SK-N-SH treated with all-trans-retinoic acid at 6 μM for 48 hours (cell line): Measurements from ENCODE around the gene SMIM13.

Experiments used
- ARNTL ChIP-seq: fragments of 450-650 bp; formaldehyde crosslinking; IDR thresholded peaks from 2 replicates; pipeline ENCODE4 v1.5.0; 2020; ENCODE audit warnings: low read depth, mild to moderate bottlenecking, moderate library complexity, borderline replicate concordance
- CSDC2 ChIP-seq: fragments of 250-450 bp; sonication (Bioruptor Pico); IDR thresholded peaks from 2 replicates; pipeline ENCODE4 v1.5.0; 2020; ENCODE audit warnings: mild to moderate bottlenecking, moderate library complexity
- GLIS3 ChIP-seq: fragments of 250-450 bp; sonication (Bioruptor Pico); IDR thresholded peaks from 2 replicates; pipeline ENCODE4 v1.5.0; 2020; ENCODE audit warnings: mild to moderate bottlenecking, moderate library complexity
- ISL1 ChIP-seq: fragments of 250-450 bp; sonication (Bioruptor Pico); IDR thresholded peaks from 2 replicates; pipeline ENCODE4 v2.1.2; 2022; ENCODE audit warnings: mild to moderate bottlenecking, moderate library complexity
- OSR1 ChIP-seq: fragments of 250-450 bp; sonication (Bioruptor Pico); IDR thresholded peaks from 2 replicates; pipeline ENCODE4 v1.8.0; 2022; ENCODE audit warnings: moderate library complexity, mild to moderate bottlenecking, inconsistent platforms
- PATZ1 ChIP-seq: fragments of 250-450 bp; sonication (Bioruptor Pico); IDR thresholded peaks from 2 replicates; pipeline ENCODE4 v1.8.0; 2020; ENCODE audit warnings: mild to moderate bottlenecking, moderate library complexity, borderline replicate concordance
- RARB ChIP-seq: fragments of 250-450 bp; sonication (Bioruptor Pico); IDR thresholded peaks from 2 replicates; pipeline ENCODE4 v1.8.0; 2021; ENCODE audit warnings: mild to moderate bottlenecking, moderate library complexity
- TOX ChIP-seq: fragments of 250-450 bp; sonication (Bioruptor Pico); IDR thresholded peaks from 2 replicates; pipeline ENCODE4 v1.8.0; 2021; ENCODE audit warnings: mild to moderate bottlenecking, moderate library complexity, borderline replicate concordance
- ZFP3 ChIP-seq: fragments of 250-450 bp; sonication (Bioruptor Pico); IDR thresholded peaks from 2 replicates; pipeline ENCODE4 v1.5.0; 2020; ENCODE audit warnings: mild to moderate bottlenecking, moderate library complexity
- ZFP30 ChIP-seq: fragments of 450-650 bp; formaldehyde crosslinking; IDR thresholded peaks from 2 replicates; pipeline ENCODE4 v1.5.0; 2022; ENCODE audit warnings: mild to moderate bottlenecking, moderate library complexity
- ZNF565 ChIP-seq: fragments of 450-650 bp; formaldehyde crosslinking; conservative IDR thresholded peaks from 2 replicates; pipeline ENCODE4 v1.5.0; 2020; ENCODE audit warnings: low read depth, mild to moderate bottlenecking, moderate library complexity
- ZNF70 ChIP-seq: fragments of 450-650 bp; formaldehyde crosslinking; IDR thresholded peaks from 2 replicates; pipeline ENCODE4 v1.5.0; 2020; ENCODE audit warnings: mild to moderate bottlenecking, moderate library complexity
- TF ChIP-seq, protein P1 (sequence below): fragments of 250-450 bp; sonication (Bioruptor Pico); IDR thresholded peaks from 2 replicates; pipeline ENCODE4 v1.5.1; 2020; ENCODE audit warnings: low read depth, mild to moderate bottlenecking, moderate library complexity

DNA sequence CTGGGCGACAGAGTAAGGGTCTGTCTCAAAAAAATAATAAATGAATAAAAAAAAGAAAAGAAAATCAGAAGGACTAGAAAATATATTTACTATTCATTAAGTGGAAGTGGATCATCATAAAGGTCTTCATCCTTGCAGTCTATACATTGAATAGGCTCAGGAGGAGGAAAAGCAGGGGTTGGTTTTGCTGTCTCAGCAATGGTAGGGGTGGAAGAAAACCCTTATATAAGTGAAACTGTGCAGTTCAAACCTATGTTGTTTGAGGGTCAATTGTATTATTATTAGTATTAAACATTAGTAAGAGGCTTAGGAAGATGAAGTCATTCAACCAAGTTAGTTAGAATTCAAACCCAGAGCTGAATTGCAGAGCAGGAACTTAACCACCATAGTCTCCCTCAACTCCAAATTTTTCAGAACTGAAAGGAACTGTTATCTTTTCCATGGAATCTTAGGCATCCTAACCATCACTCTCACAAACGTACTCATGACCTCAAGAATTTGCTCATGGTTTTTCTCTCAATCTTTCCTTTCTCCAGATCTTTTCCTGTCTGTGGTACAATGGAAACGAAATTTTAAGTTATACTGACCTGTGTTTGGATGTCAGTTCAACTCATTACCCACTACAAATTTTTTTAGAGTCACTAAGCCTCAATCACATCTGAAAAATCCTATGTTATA is 7.7 kb upstream of the SMIM13 start:
- TF ChIP-seq ARNTL (CRISPR knock-in tag) (no peak), ZNF70 (no peak), GLIS3 (CRISPR knock-in tag) (no peak), TOX (CRISPR knock-in tag) (no peak), CSDC2 (CRISPR knock-in tag) (no peak), PATZ1 (CRISPR knock-in tag) (no peak), RARB (CRISPR knock-in tag) (no peak), ZFP3 (no peak), ZNF565 (CRISPR knock-in tag) (no peak), ZFP30 (CRISPR knock-in tag) (no peak), OSR1 (CRISPR knock-in tag) (no peak), ISL1 (CRISPR knock-in tag) (0 out of 2 replicates have a peak, but pooled peaks have one; percentile 34)
- TF ChIP-seq, protein P1, sequence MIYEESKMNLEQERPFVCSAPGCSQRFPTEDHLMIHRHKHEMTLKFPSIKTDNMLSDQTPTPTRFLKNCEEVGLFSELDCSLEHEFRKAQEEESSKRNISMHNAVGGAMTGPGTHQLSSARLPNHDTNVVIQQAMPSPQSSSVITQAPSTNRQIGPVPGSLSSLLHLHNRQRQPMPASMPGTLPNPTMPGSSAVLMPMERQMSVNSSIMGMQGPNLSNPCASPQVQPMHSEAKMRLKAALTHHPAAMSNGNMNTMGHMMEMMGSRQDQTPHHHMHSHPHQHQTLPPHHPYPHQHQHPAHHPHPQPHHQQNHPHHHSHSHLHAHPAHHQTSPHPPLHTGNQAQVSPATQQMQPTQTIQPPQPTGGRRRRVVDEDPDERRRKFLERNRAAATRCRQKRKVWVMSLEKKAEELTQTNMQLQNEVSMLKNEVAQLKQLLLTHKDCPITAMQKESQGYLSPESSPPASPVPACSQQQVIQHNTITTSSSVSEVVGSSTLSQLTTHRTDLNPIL (CRISPR knock-in tag), result no peak
